Heart right ventricle (tissue), 16 donors: Measurements from ENCODE around the gene ITPR2. TPM values are rescaled to one million over a fixed set of nuclear protein-coding genes. Genes with fewer than 3 reads are reported as not detected.
A peak's percentile ranks its signal among the peaks of the same experiment; 100 is the strongest.

Experiments used
- ATAC-seq, 8 donors: fragments of 200-7000 bp; cut with Tn5 transposase; one replicate each; pipeline ENCODE4 v1.9.1; 2020; ENCODE audit warnings: mild to moderate bottlenecking in 8 of 8, moderate library complexity in 8 of 8, moderate number of reproducible peaks in 1 of 8
- DNase-seq, 2 donors: peaks; one replicate each; pipeline ENCODE4 v3.0.0-alpha.2; 2020
- H3K27ac ChIP-seq, 10 donors: fragments of 200-600 bp; sonication (generic) in 2 of 10; one replicate each; pipeline versions ENCODE4 v1.5.0 to v1.8.0; 2020 to 2022; ENCODE audit warnings: mild to moderate bottlenecking in 3 of 10
- H3K27me3 ChIP-seq, 7 donors: fragments of 200-600 bp; one replicate each; pipeline ENCODE4 v1.8.0; 2021 to 2022; ENCODE audit warnings: mild to moderate bottlenecking in 2 of 7
- H3K36me3 ChIP-seq, 9 donors: fragments of 200-600 bp; sonication (generic) in 1 of 9; one replicate each; pipeline versions ENCODE4 v1.5.0 to v1.8.0; 2020 to 2022; ENCODE audit warnings: mild to moderate bottlenecking in 2 of 9
- H3K4me1 ChIP-seq, 9 donors: fragments of 200-600 bp; sonication (generic) in 1 of 9; one replicate each; pipeline versions ENCODE4 v1.5.0 to v1.8.0; 2020 to 2022; ENCODE audit warnings: mild to moderate bottlenecking in 4 of 9
- H3K4me3 ChIP-seq, 10 donors: fragments of 200-600 bp; sonication (generic) in 2 of 10; one replicate each; pipeline versions ENCODE4 v1.5.0 to v1.8.0; 2020 to 2022; ENCODE audit warnings: mild to moderate bottlenecking in 7 of 10, moderate library complexity in 2 of 10
- H3K9me3 ChIP-seq, 11 donors: fragments of 200-600 bp in 10 of 11; sonication (generic) in 2 of 11; one replicate each; pipeline versions ENCODE4 v1.5.0 to v1.8.0; 2013 to 2022; ENCODE audit warnings: mild to moderate bottlenecking in 2 of 11, control low read depth in 1 of 11, moderate library complexity in 1 of 11
- CTCF ChIP-seq, 9 donors: fragments of 200-600 bp; sonication (generic) in 2 of 9; IDR thresholded peaks; one replicate each; pipeline versions ENCODE4 v1.5.0 to v1.8.0; 2021 to 2022; ENCODE audit warnings: antibody characterized with exemption in 9 of 9, mild to moderate bottlenecking in 5 of 9, moderate library complexity in 1 of 9
- whole genome bisulfite sequencing, 2 donors: extraction: QIAGEN DNeasy Blood & Tissue Kit; methylation state at CpG; one replicate each; pipeline ENCODE4 v1.1.7; 2013; ENCODE audit warnings: inconsistent platforms in 1 of 2; 5-methylcytosine and 5-hydroxymethylcytosine counted together
- intact Hi-C, 10 donors: fragments of 100-400 bp; cut with DNase I; formaldehyde crosslinking; loops; one replicate each; pipeline versions ENCODE4 v1.11.1 to v1.14.2; 2022
- polyA plus RNA-seq, 2 donors: library from polyadenylated mRNA; stranded (reverse); fragments of 200-250 nt; gene quantifications; one replicate each; pipeline ENCODE4 v1.2.3, GENCODE V29; 2013
- total RNA-seq, 10 donors: library from RNA; stranded (reverse); fragmentation: NEBNext Ultra II Directional in 3 of 10; extraction: Animal tissue kit (Norgen Biotek cat#: 25700) in 3 of 10; gene quantifications; one replicate each; pipeline versions ENCODE4 v1.2.1 to v1.2.4, GENCODE V29; 2021 to 2023
- donor health status: Arrhythmogenic right ventricular cardiomyopathy.
- donor health status: ischemic (EF 13 %, LVEDD 7.1; RV severe dilation, severe dysfunction).
- donor health status: healthy with polysubstance abuse.
- donor health status: DM: no; HTN: yes; CAD: no.
- donor health status: DM: no; HTN: no; CAD: no.
- donor health status: ischemic (EF 25% LVEDD 6.9; RV normal size, moderate dysfunction).
- donor health status: ischemic (EF 25% LVEDD 5.7; RV mildly dilated, moderate dysfunction).
- donor health status: healthy.
- donor health status: DM: yes; HTN: yes; CAD: no.
- donor health status: Ischemic cardiomyopathy.
- donor health status: ischemic (EF 35%, LVEDD 5.7; RV mildly dilated, moderate dysfunction).
- donor health status: nonischemic (EF 11% LVEDD 7.7; RV severe dilation, severe dysfunction).
- donor health status: DM: yes; HTN: yes; CAD: no.
- donor health status: PGD.
- donor health status: ischemic (EF 29% LVEDD 5.4; RV normal size, mild dysfunction).
- donor health status: nonischemic (EF 23%, LVEDD 6.1; RV moderate dilation, normal function).

Gene ITPR2
- total and polyA plus RNA-seq, 12 donors: 2.0 to 18.9 (median 14.3) TPM

- H3K4me3 ChIP-seq: no peak overlapping the region
- DNase-seq: no peak
- H3K27me3 ChIP-seq: no peaks in the 10 kb centered on the region
- no peak for TF ChIP-seq CTCF (IDR thresholded peaks at IDR 0.05)
- H3K27ac ChIP-seq: peak overlapping the region in 1 of 10 donors; percentile 24
- ATAC-seq: no peak
- WGBS, 2 donors: 34 to 60% methylated on average over 2 of the region's 2 CpGs
- H3K36me3 ChIP-seq: no peaks in the 10 kb centered on the region
- peaks cover 0 to 41% (median 14%) of the 10 kb centered on the region in 9 donors for H3K4me1 ChIP-seq
- intact Hi-C loops: no loop called here
- no peaks in the 10 kb centered on the region for H3K9me3 ChIP-seq
Observed at GRCh38 chr12:26803552-26803951, 29.4 kb downstream of the ITPR2 start.

DNA sequence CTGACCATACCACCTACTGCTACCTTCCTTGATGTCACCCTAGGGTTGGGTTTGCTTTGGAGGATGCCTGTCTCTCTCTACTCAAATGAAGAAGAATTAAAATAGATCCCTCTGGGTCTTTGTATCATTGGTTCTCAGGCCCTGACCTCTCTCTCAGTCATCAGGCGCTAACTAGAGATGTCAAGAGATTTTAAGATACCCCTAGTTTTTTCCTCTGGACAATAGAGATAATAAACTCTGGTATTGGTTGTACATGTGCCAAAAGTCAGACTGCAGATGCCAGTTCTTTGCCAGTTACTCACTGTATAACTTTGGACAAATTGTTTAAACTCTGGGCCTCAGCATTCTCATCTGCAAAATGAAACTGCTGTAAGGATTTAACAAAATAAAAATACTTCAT lies 31.5 kb downstream of the ITPR2 start:
- DNase-seq: no peak
- no peak for ATAC-seq
- Histone ChIP-seq H3K27ac (no peak overlapping the region), H3K4me3 (no peak overlapping the region), H3K27me3 (no peaks in the 10 kb centered on the region), H3K4me1 (peaks cover 0 to 39% (median 11%) of the 10 kb centered on the region in 9 donors), H3K36me3 (no peaks in the 10 kb centered on the region), H3K9me3 (no peaks in the 10 kb centered on the region)
- TF ChIP-seq CTCF (IDR thresholded peaks at IDR 0.05): no peak
- intact Hi-C loops: no loop called here
- WGBS, 2 donors: 91 to 98% methylated on average over 1 of the region's 1 CpG

DNA sequence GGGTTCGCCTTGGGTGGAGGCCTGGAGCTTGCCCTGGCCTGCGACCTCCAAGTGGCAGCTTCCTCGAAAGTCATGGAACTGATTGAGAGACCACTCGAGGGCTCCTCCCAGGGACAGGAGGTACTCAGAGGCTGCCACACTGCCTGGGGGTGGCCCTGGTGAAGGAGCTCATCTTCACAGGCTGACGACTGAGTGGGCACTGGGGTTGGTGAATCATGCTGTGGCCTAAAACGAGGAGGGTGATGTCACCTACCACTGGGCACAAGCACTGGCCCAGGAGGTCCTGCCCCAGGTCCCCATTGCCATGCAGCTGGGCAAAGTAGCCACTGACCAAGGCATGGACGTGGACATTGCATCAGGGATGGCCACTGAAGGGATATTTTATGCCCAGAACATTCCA lies 32.1 kb downstream of the ITPR2 start:
- ATAC-seq: peak in 1 of 8 donors; percentile 15
- WGBS, 2 donors: 95% methylated on average over 7 of the region's 7 CpGs
- no peak for TF ChIP-seq CTCF (IDR thresholded peaks at IDR 0.05)
- Histone ChIP-seq H3K9me3 (no peaks in the 10 kb centered on the region), H3K4me3 (no peak overlapping the region), H3K27me3 (no peaks in the 10 kb centered on the region), H3K4me1 (peaks cover 0 to 39% (median 11%) of the 10 kb centered on the region in 9 donors), H3K36me3 (no peaks in the 10 kb centered on the region), H3K27ac (no peak overlapping the region)
- intact Hi-C loops: no loop called here
- DNase-seq: no peak

DNA sequence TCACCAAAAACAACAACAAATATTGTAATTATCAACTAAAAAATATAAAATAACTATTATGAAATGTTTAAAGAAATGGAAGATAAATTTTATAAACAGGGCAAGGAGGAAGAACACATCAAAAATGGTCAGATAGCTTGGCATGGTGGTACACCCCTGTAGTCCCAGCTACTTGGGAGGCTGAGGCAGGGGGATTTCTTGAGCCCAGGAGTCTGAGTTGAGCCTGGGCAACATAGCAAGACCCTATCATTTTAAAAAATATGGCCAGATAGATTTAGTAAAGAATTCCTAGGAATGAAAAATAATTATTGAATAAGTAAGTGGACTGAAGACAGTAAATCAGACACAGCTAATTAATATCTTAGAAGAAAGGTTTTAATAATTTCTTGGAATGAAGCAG lies 32.6 kb downstream of the ITPR2 start:
- intact Hi-C loops: no loop called here
- no peak for ATAC-seq

More for the DNA sequence above, 32.6 kb downstream of the ITPR2 start:
- peaks cover 0 to 39% (median 11%) of the 10 kb centered on the region in 9 donors for H3K4me1 ChIP-seq
- no peaks in the 10 kb centered on the region for H3K27me3 ChIP-seq
- TF ChIP-seq CTCF (IDR thresholded peaks at IDR 0.05): no peak
- H3K27ac ChIP-seq: no peak overlapping the region
- no peaks in the 10 kb centered on the region for H3K9me3 ChIP-seq
- no peak overlapping the region for H3K4me3 ChIP-seq
- no peak for DNase-seq
- no peaks in the 10 kb centered on the region for H3K36me3 ChIP-seq
